ENCODE data around the gene SLFN12L.
"Not testable (repeated sequence)": the region's sequence is repeated elsewhere in the genome, so short reads cannot be mapped to it uniquely, and the experiment has no call there.

- TF ChIP-seq CTCF (conservative IDR thresholded peaks at IDR 0.05); EZH2 (IDR thresholded peaks at IDR 0.05; ENCODE audit: low read depth): not testable (repeated sequence)
These were observed 29.8 kb downstream of the SLFN12L start for GRCh38 chr17:35507714-35508113.
